ENCODE measurements around the gene WWOX. TPM values are rescaled to one million over a fixed set of nuclear protein-coding genes. Genes with fewer than 3 reads are reported as not detected.

The WWOX gene
- total RNA-seq, 1 experiment from 2014 or later, result 28.3 TPM

GRCh38 chr16:78487471-78487870, 388.0 kb downstream of the WWOX start:
- H3K4me2 ChIP-seq (ENCODE audit: low read length), result no peak overlapping the region
- DNase-seq (no peak), ATAC-seq (no peak)
- H3K9me3 ChIP-seq (ENCODE audit: low read length), result no peaks in the 10 kb centered on the region
- no peak overlapping the region for H3K27ac ChIP-seq (ENCODE audit: low read length)
- no peaks in the 10 kb centered on the region for H3K27me3 ChIP-seq (ENCODE audit: low read length)
- no TSS peak for BruUV-seq (replicated peaks)
- no peaks in the 10 kb centered on the region for H3F3A ChIP-seq (ENCODE audit: low read length, unreplicated experiment)
- no peaks in the 10 kb centered on the region for H3K4me1 ChIP-seq (ENCODE audit: insufficient read depth, low read length)
- ChIA-PET CTCF (no interaction called here), POLR2A (ENCODE audit: unreplicated experiment) (no interaction called here)
- no peaks in the 10 kb centered on the region for H3K9me2 ChIP-seq (replicated peaks; ENCODE audit: low read length)
- H3K9ac ChIP-seq (ENCODE audit: low read length), result no peak overlapping the region
- no peaks in the 10 kb centered on the region for H3K36me3 ChIP-seq (ENCODE audit: low read depth, low read length)
- H3K79me2 ChIP-seq (ENCODE audit: low read length), result no peaks in the 10 kb centered on the region
- no peak overlapping the region for H3K4me3 ChIP-seq (ENCODE audit: low read length)
- TF ChIP-seq CTCF (conservative IDR thresholded peaks at IDR 0.05; ENCODE audit: low read depth, low read length), result no peak
- TF ChIP-seq EZH2phosphoT487 (IDR thresholded peaks at IDR 0.05; ENCODE audit: borderline replicate concordance, low read length), result no peak
- no peak for TF ChIP-seq EZH2 (IDR thresholded peaks at IDR 0.05; ENCODE audit: low read length, unreplicated experiment)
- no peaks in the 10 kb centered on the region for H4K20me1 ChIP-seq (ENCODE audit: low read length)
- H2AFZ ChIP-seq (ENCODE audit: low read length), result no peak overlapping the region
- intact Hi-C loops (cut with micrococcal nuclease), result no loop called here

GRCh38 chr16:78489072-78489471, 389.6 kb downstream of the WWOX start:
- ATAC-seq (no peak), DNase-seq (no peak)
- H3K79me2 ChIP-seq (ENCODE audit: low read length), result no peaks in the 10 kb centered on the region
- no peaks in the 10 kb centered on the region for H3F3A ChIP-seq (ENCODE audit: low read length, unreplicated experiment)
- POLR2A ChIA-PET (ENCODE audit: unreplicated experiment), result no interaction called here
- H3K36me3 ChIP-seq (ENCODE audit: low read depth, low read length), result no peaks in the 10 kb centered on the region
- BruUV-seq (replicated peaks), result no TSS peak
- H3K9me2 ChIP-seq (replicated peaks; ENCODE audit: low read length), result no peaks in the 10 kb centered on the region
- TF ChIP-seq EZH2phosphoT487 (IDR thresholded peaks at IDR 0.05; ENCODE audit: borderline replicate concordance, low read length) (no peak), EZH2 (IDR thresholded peaks at IDR 0.05; ENCODE audit: low read length, unreplicated experiment) (no peak), CTCF (conservative IDR thresholded peaks at IDR 0.05; ENCODE audit: low read depth, low read length) (no peak)
- no peak overlapping the region for H2AFZ ChIP-seq (ENCODE audit: low read length)
- H3K9me3 ChIP-seq (ENCODE audit: low read length), result no peaks in the 10 kb centered on the region
- no peak overlapping the region for H3K4me2 ChIP-seq (ENCODE audit: low read length)
- H3K27me3 ChIP-seq (ENCODE audit: low read length), result no peaks in the 10 kb centered on the region
- no peak overlapping the region for H3K4me3 ChIP-seq (ENCODE audit: low read length)
- H3K27ac ChIP-seq (ENCODE audit: low read length), result no peak overlapping the region
- no peaks in the 10 kb centered on the region for H3K4me1 ChIP-seq (ENCODE audit: insufficient read depth, low read length)
- intact Hi-C loops (cut with micrococcal nuclease), result no loop called here
- H4K20me1 ChIP-seq (ENCODE audit: low read length), result no peaks in the 10 kb centered on the region
- H3K9ac ChIP-seq (ENCODE audit: low read length), result no peak overlapping the region
- CTCF ChIA-PET, result no interaction called here

GRCh38 chr16:78489631-78490030, 390.2 kb downstream of the WWOX start:
- Histone ChIP-seq H3K79me2 (ENCODE audit: low read length) (no peaks in the 10 kb centered on the region), H4K20me1 (ENCODE audit: low read length) (no peaks in the 10 kb centered on the region), H3K4me1 (ENCODE audit: insufficient read depth, low read length) (no peaks in the 10 kb centered on the region), H3K36me3 (ENCODE audit: low read depth, low read length) (no peaks in the 10 kb centered on the region), H3K4me3 (ENCODE audit: low read length) (no peak overlapping the region), H3K4me2 (ENCODE audit: low read length) (no peak overlapping the region), H3K9me2 (replicated peaks; ENCODE audit: low read length) (no peaks in the 10 kb centered on the region), H3F3A (ENCODE audit: low read length, unreplicated experiment) (no peaks in the 10 kb centered on the region), H3K9me3 (ENCODE audit: low read length) (no peaks in the 10 kb centered on the region), H3K27ac (ENCODE audit: low read length) (no peak overlapping the region), H3K27me3 (ENCODE audit: low read length) (no peaks in the 10 kb centered on the region), H3K9ac (ENCODE audit: low read length) (no peak overlapping the region), H2AFZ (ENCODE audit: low read length) (no peak overlapping the region)
- DNase-seq (no peak), ATAC-seq (no peak)
- ChIA-PET CTCF (no interaction called here), POLR2A (ENCODE audit: unreplicated experiment) (no interaction called here)
- no peak for TF ChIP-seq EZH2 (IDR thresholded peaks at IDR 0.05; ENCODE audit: low read length, unreplicated experiment)
- TF ChIP-seq CTCF (conservative IDR thresholded peaks at IDR 0.05; ENCODE audit: low read depth, low read length), result no peak
- no TSS peak for BruUV-seq (replicated peaks)
- intact Hi-C loops (cut with micrococcal nuclease), result no loop called here
